Measurements from ENCODE around the gene XPR1.

Gene XPR1

GRCh38 chr1:180898441-180899219, 266.8 kb downstream of the XPR1 start:
- Histone ChIP-seq H3K36me3 (ENCODE audit: insufficient read depth, low read length) (no peaks in the 10 kb centered on the region), H4K20me1 (ENCODE audit: insufficient read depth, low read length, poor library complexity, severe bottlenecking) (no peaks in the 10 kb centered on the region), H3K79me2 (ENCODE audit: insufficient read depth, low read length) (no peaks in the 10 kb centered on the region), H3K9me3 (ENCODE audit: insufficient read depth, low read depth, low read length) (no peaks in the 10 kb centered on the region), H3F3A (ENCODE audit: low read depth) (no peaks in the 10 kb centered on the region), H3K27me3 (ENCODE audit: insufficient read depth, low read length, poor library complexity, severe bottlenecking) (no peaks in the 10 kb centered on the region), H3K9me2 (replicated peaks; ENCODE audit: low read depth, low read length) (no peaks in the 10 kb centered on the region), H3K4me1 (ENCODE audit: insufficient read depth, low read length, poor library complexity, severe bottlenecking) (no peaks in the 10 kb centered on the region), H3K4me3 (ENCODE audit: low read length, poor library complexity, severe bottlenecking) (no peak overlapping the region), H3K9ac (ENCODE audit: low read depth, low read length, poor library complexity, severe bottlenecking) (no peak overlapping the region), H3K4me2 (ENCODE audit: low read depth, low read length, poor library complexity, severe bottlenecking) (no peak overlapping the region), H2AFZ (ENCODE audit: low read length) (no peak overlapping the region)
- TF ChIP-seq CTCF (conservative IDR thresholded peaks at IDR 0.05; ENCODE audit: low read length): no peak
- no peak for TF ChIP-seq EZH2phosphoT487 (IDR thresholded peaks at IDR 0.05; ENCODE audit: borderline replicate concordance)

- Histone ChIP-seq H2AFZ (ENCODE audit: low read length) (no peak overlapping the region), H3K9ac (ENCODE audit: low read depth, low read length, poor library complexity, severe bottlenecking) (no peak overlapping the region), H3K9me2 (replicated peaks; ENCODE audit: low read depth, low read length) (no peaks in the 10 kb centered on the region), H3K9me3 (ENCODE audit: insufficient read depth, low read depth, low read length) (no peaks in the 10 kb centered on the region), H3K4me1 (ENCODE audit: insufficient read depth, low read length, poor library complexity, severe bottlenecking) (no peaks in the 10 kb centered on the region), H3K27me3 (ENCODE audit: insufficient read depth, low read length, poor library complexity, severe bottlenecking) (no peaks in the 10 kb centered on the region), H3K4me3 (ENCODE audit: low read length, poor library complexity, severe bottlenecking) (no peak overlapping the region), H3F3A (ENCODE audit: low read depth) (no peaks in the 10 kb centered on the region), H3K36me3 (ENCODE audit: insufficient read depth, low read length) (no peaks in the 10 kb centered on the region), H4K20me1 (ENCODE audit: insufficient read depth, low read length, poor library complexity, severe bottlenecking) (no peaks in the 10 kb centered on the region), H3K4me2 (ENCODE audit: low read depth, low read length, poor library complexity, severe bottlenecking) (no peak overlapping the region), H3K79me2 (ENCODE audit: insufficient read depth, low read length) (no peaks in the 10 kb centered on the region)
- TF ChIP-seq EZH2phosphoT487 (IDR thresholded peaks at IDR 0.05; ENCODE audit: borderline replicate concordance): no peak
These were observed 267.4 kb downstream of the XPR1 start for GRCh38 chr1:180899262-180899661.

GRCh38 chr1:180901076-180901990, 269.5 kb downstream of the XPR1 start:
- Histone ChIP-seq H3K4me3 (ENCODE audit: low read length, poor library complexity, severe bottlenecking) (no peak overlapping the region), H3K79me2 (ENCODE audit: insufficient read depth, low read length) (no peaks in the 10 kb centered on the region), H3K9me3 (ENCODE audit: insufficient read depth, low read depth, low read length) (no peaks in the 10 kb centered on the region), H2AFZ (ENCODE audit: low read length) (no peak overlapping the region), H3K4me1 (ENCODE audit: insufficient read depth, low read length, poor library complexity, severe bottlenecking) (no peaks in the 10 kb centered on the region), H3K27me3 (ENCODE audit: insufficient read depth, low read length, poor library complexity, severe bottlenecking) (no peaks in the 10 kb centered on the region), H4K20me1 (ENCODE audit: insufficient read depth, low read length, poor library complexity, severe bottlenecking) (no peaks in the 10 kb centered on the region), H3K9me2 (replicated peaks; ENCODE audit: low read depth, low read length) (no peaks in the 10 kb centered on the region), H3K36me3 (ENCODE audit: insufficient read depth, low read length) (no peaks in the 10 kb centered on the region), H3K9ac (ENCODE audit: low read depth, low read length, poor library complexity, severe bottlenecking) (no peak overlapping the region), H3K4me2 (ENCODE audit: low read depth, low read length, poor library complexity, severe bottlenecking) (no peak overlapping the region), H3F3A (ENCODE audit: low read depth) (no peaks in the 10 kb centered on the region)
- TF ChIP-seq EZH2phosphoT487 (IDR thresholded peaks at IDR 0.05; ENCODE audit: borderline replicate concordance) (no peak), CTCF (conservative IDR thresholded peaks at IDR 0.05; ENCODE audit: low read length) (no peak)

All from Loucy (cell line).